ENCODE measurements around the gene EIF2AK3.

The EIF2AK3 gene

GRCh38 chr2:88602022-88602421 is 25.2 kb downstream of the EIF2AK3 start:
- H3K36me3 ChIP-seq, result peaks cover 19% of the 10 kb centered on the region; the same call in 1 of the 2 replicates
- no peak overlapping the region for H3K4me3 ChIP-seq
- H3K9me3 ChIP-seq, result no peaks in the 10 kb centered on the region
- H3K4me2 ChIP-seq, result peak overlapping the region; percentile 85
- H3K4me1 ChIP-seq, result peaks cover 99% of the 10 kb centered on the region
- H4K20me1 ChIP-seq, result no peaks in the 10 kb centered on the region
- no peak for TF ChIP-seq Cebpa-rat (IDR thresholded peaks at IDR 0.05)
- H3K9ac ChIP-seq, result no peak overlapping the region
- peak overlapping the region; percentile 84 for H3K27ac ChIP-seq
- no peaks in the 10 kb centered on the region for H3K27me3 ChIP-seq

DNA sequence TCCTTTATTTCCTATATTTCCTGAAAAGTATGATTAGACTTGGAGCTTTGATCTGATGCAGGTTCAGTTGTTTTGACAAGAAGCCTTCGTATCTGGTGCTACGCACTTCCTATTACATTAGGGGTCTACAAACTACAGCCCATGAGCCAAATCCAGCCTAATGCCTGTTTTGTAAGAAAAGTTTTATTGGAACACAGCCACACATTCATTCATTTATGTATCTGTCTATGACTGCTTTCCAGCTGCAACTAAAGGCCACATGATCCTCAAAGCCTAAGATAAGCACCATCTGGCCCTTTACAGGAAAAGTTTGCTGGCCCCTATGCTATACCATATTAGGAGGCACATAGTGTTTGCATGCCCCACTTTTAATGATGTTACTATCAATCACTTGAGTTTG is 26.0 kb downstream of the EIF2AK3 start:
- Histone ChIP-seq H3K27ac (peak overlapping the region; percentile 84), H3K4me3 (no peak overlapping the region), H3K4me2 (peak overlapping the region; percentile 85), H3K27me3 (no peaks in the 10 kb centered on the region), H3K9me3 (no peaks in the 10 kb centered on the region), H4K20me1 (no peaks in the 10 kb centered on the region), H3K4me1 (peaks cover 100% of the 10 kb centered on the region), H3K9ac (peak overlapping the region; percentile 31; the same call in 1 of the 2 replicates), H3K36me3 (peaks cover 26% of the 10 kb centered on the region)
- no peak for TF ChIP-seq Cebpa-rat (IDR thresholded peaks at IDR 0.05)

DNA sequence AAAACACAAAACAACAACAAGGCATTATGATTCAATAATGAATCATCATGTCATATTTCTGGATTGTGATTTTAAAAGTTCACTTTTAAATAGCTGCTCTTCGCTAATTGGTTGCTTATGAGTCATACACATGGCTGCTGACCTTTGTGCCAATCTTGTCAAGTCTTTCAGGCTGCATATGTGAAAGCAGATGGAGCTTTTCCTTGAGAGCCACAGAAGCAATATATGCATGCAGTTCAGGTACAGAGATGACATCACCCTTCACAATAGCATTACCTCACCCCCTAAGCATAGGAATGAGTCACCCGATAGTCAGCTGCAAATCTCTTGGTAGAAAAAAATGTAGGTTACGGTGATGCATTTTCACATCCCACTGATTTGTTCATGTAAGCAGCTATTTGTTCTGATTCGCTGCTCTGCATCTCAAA is 27.2 kb downstream of the EIF2AK3 start:
- H3K27ac ChIP-seq, result peak overlapping the region; percentile 84
- no peak for TF ChIP-seq Cebpa-rat (IDR thresholded peaks at IDR 0.05)
- H3K4me1 ChIP-seq, result peaks cover 99% of the 10 kb centered on the region
- peak overlapping the region; percentile 32; the same call in 1 of the 2 replicates for H3K4me3 ChIP-seq
- H3K27me3 ChIP-seq, result no peaks in the 10 kb centered on the region
- H3K36me3 ChIP-seq, result peaks cover 37% of the 10 kb centered on the region
- H4K20me1 ChIP-seq, result no peaks in the 10 kb centered on the region
- H3K9ac ChIP-seq, result peak overlapping the region; percentile 37
- peak overlapping the region; percentile 85 for H3K4me2 ChIP-seq
- H3K9me3 ChIP-seq, result no peaks in the 10 kb centered on the region

DNA sequence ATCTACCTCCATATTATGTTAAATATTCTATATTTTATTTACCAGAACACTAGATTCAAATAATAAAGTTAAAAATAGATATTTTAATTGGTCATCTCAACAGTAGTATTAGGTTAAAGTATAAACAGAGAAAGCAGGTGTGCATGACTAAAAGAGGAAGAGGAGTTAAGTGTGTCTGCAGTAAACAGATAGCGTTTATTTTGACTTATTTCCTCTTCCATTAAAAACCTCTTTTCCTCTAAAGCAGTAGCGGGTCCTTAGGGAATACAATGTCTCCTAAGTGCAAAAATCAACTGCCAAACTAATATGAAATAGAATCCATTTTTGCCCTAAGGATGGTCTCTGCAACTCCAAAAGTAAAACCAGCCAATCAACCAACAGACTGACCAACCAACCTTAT is 27.7 kb downstream of the EIF2AK3 start:
- H4K20me1 ChIP-seq, result no peaks in the 10 kb centered on the region
- no peak for TF ChIP-seq Cebpa-rat (IDR thresholded peaks at IDR 0.05)
- no peaks in the 10 kb centered on the region for H3K9me3 ChIP-seq
- H3K36me3 ChIP-seq, result peaks cover 37% of the 10 kb centered on the region
- H3K4me1 ChIP-seq, result peaks cover 97% of the 10 kb centered on the region
- H3K4me3 ChIP-seq, result peak overlapping the region; percentile 32; the same call in 1 of the 2 replicates
- H3K4me2 ChIP-seq, result peak overlapping the region; percentile 85
- peak overlapping the region; percentile 84 for H3K27ac ChIP-seq
- peak overlapping the region; percentile 37; the same call in 1 of the 2 replicates for H3K9ac ChIP-seq
- H3K27me3 ChIP-seq, result no peaks in the 10 kb centered on the region

DNA sequence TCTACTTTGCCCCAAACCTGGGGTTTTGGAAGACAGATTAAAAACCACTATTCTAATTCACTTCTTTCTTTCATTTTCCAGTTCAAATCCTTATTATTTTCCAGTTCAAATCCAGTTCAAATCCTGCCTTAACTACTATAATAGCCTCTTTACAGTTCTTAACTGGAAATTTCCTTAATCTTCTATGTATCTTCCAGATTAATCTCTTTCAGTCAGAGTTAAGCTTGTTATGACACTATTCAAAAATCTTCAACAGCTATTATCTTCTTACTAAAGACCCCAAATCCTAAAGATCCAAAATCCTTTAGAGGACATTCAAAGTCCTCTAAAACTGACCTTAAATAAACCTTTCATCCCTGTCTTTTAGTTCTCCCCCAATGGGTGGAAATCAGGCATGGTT is 30.1 kb downstream of the EIF2AK3 start:
- Histone ChIP-seq H3K27me3 (no peaks in the 10 kb centered on the region), H3K4me3 (no peak overlapping the region), H3K4me2 (no peak overlapping the region), H3K27ac (0 out of 2 replicates have a peak overlapping the region, but pooled peaks have one; percentile 6), H3K9me3 (no peaks in the 10 kb centered on the region), H3K36me3 (peaks cover 51% of the 10 kb centered on the region), H3K4me1 (peaks cover 73% of the 10 kb centered on the region), H3K9ac (no peak overlapping the region), H4K20me1 (no peaks in the 10 kb centered on the region)
- no peak for TF ChIP-seq Cebpa-rat (IDR thresholded peaks at IDR 0.05)

DNA sequence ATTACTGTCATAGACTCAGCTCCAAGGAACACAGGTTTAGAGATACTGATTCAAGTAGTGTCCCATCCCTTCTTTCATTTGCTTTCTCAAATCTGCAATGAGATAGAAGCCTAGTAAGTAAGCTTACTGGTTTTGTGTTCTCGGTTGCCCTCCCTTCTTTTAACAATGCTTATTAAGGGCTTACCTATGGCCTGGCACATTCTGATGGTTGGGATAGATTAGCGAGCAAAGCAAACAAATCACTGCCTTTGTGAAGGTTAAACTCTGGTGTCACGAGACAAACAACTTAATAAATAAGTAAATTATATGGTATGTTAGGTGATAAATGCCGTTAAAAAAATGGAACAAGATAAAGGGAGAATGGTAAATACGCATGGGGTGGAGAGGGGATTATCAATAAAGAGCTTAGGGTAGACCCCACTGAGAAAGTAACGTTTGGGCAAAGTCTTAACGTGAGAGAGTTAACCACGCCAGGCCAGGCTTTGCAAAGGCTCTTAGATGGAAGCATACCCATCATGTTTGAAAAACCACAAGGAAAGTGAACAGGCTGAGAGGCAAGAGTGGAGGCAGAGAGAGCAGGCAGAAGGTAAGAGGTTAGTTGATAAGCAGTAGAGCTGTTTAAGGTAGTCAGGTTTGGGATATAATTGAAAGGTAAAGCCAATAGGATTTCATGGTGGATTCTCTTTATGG is 31.0 kb downstream of the EIF2AK3 start:
- H3K27me3 ChIP-seq, result no peaks in the 10 kb centered on the region
- 0 out of 2 replicates have a peak overlapping the region, but pooled peaks have one; percentile 6 for H3K27ac ChIP-seq
- H3K4me3 ChIP-seq, result no peak overlapping the region
- no peak overlapping the region for H3K4me2 ChIP-seq
- H3K9ac ChIP-seq, result no peak overlapping the region
- TF ChIP-seq Cebpa-rat (IDR thresholded peaks at IDR 0.05), result no peak
- peaks cover 54% of the 10 kb centered on the region for H3K36me3 ChIP-seq
- no peaks in the 10 kb centered on the region for H4K20me1 ChIP-seq
- peaks cover 71% of the 10 kb centered on the region for H3K4me1 ChIP-seq
- H3K9me3 ChIP-seq, result no peaks in the 10 kb centered on the region

DNA sequence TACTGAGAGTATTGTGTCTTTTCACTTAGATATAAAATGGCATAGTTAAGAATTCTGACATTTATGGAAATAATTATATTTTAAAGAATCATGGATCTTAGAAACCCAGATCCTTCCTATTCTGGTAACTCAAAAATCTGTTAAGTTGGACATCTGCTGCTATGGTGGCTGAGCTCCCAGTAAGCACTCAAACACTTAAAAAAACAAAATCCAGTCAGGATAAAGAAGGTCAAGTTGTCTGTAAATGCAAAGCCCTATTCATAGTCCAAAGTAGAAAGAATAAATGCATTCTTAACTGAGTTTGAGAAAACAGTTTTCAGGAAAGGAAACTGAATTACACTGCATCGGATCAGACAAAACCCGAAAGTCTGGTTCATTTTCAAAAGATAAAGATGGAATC is 35.6 kb downstream of the EIF2AK3 start:
- H3K27me3 ChIP-seq, result no peaks in the 10 kb centered on the region
- no peak overlapping the region for H3K9ac ChIP-seq
- H3K27ac ChIP-seq, result no peak overlapping the region
- H3K36me3 ChIP-seq, result peaks cover 82% of the 10 kb centered on the region
- peaks cover 27% of the 10 kb centered on the region for H3K4me1 ChIP-seq
- no peaks in the 10 kb centered on the region for H3K9me3 ChIP-seq
- no peaks in the 10 kb centered on the region for H4K20me1 ChIP-seq
- TF ChIP-seq Cebpa-rat (IDR thresholded peaks at IDR 0.05), result no peak
- no peak overlapping the region for H3K4me3 ChIP-seq
- H3K4me2 ChIP-seq, result no peak overlapping the region

- no peaks in the 10 kb centered on the region for H3K27me3 ChIP-seq
- no peak overlapping the region for H3K27ac ChIP-seq
- no peaks in the 10 kb centered on the region for H3K9me3 ChIP-seq
- peaks cover 21% of the 10 kb centered on the region; the same call in 1 of the 2 replicates for H3K4me1 ChIP-seq
- no peak overlapping the region for H3K4me3 ChIP-seq
- H4K20me1 ChIP-seq, result no peaks in the 10 kb centered on the region
- TF ChIP-seq Cebpa-rat (IDR thresholded peaks at IDR 0.05), result no peak
- H3K9ac ChIP-seq, result no peak overlapping the region
- H3K36me3 ChIP-seq, result peaks cover 81% of the 10 kb centered on the region
- H3K4me2 ChIP-seq, result no peak overlapping the region
These were observed 36.2 kb downstream of the EIF2AK3 start for GRCh38 chr2:88590998-88591613.

DNA sequence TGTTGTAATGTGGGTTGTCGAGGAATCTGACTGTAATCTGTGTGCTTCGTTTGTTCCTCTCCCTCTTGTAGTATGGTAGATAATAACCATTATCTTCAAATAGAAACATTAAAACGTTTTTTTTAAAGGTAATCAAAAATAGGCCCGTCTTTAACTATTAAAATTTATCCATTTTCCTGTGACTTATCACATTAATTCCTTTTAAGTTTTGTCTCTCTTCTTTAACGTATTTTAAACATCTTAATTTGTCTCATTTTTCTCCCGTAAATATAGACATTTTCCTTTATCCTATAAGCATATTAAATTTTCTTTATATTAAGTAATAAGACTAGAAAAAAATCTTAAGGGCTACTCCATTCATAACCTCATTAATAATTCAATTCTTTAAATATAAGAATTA is 41.3 kb downstream of the EIF2AK3 start:
- no peaks in the 10 kb centered on the region; the same call in 1 of the 2 replicates for H4K20me1 ChIP-seq
- H3K27me3 ChIP-seq, result no peaks in the 10 kb centered on the region
- no peaks in the 10 kb centered on the region for H3K4me1 ChIP-seq
- no peak for TF ChIP-seq Cebpa-rat (IDR thresholded peaks at IDR 0.05)
- no peak overlapping the region for H3K9ac ChIP-seq
- H3K36me3 ChIP-seq, result peaks cover 87% of the 10 kb centered on the region
- no peak overlapping the region for H3K4me3 ChIP-seq
- H3K9me3 ChIP-seq, result no peaks in the 10 kb centered on the region
- H3K27ac ChIP-seq, result no peak overlapping the region
- no peak overlapping the region for H3K4me2 ChIP-seq

GRCh38 chr2:88582030-88582429 is 45.2 kb downstream of the EIF2AK3 start:
- Histone ChIP-seq H3K4me3 (no peak overlapping the region), H3K27ac (no peak overlapping the region), H3K27me3 (no peaks in the 10 kb centered on the region), H4K20me1 (no peaks in the 10 kb centered on the region; the same call in 1 of the 2 replicates), H3K9ac (no peak overlapping the region), H3K9me3 (no peaks in the 10 kb centered on the region), H3K36me3 (peaks cover 85% of the 10 kb centered on the region), H3K4me1 (no peaks in the 10 kb centered on the region), H3K4me2 (no peak overlapping the region)
- no peak for TF ChIP-seq Cebpa-rat (IDR thresholded peaks at IDR 0.05)

Measured in BLaER1 (cell line).